GM18526 (cell line): ENCODE data around the gene RPS6KB1.
A peak's percentile ranks its signal among the peaks of the same experiment; 100 is the strongest.

Source experiments
- POLR2A ChIP-seq: IDR thresholded peaks from 3 replicates; pipeline ENCODE4 v1.6.1; 2011; ENCODE audit not compliant: insufficient read length; ENCODE audit errors: extremely low read depth

The RPS6KB1 gene

GRCh38 chr17:59892924-59893675 lies at the start of gene RPS6KB1, which contains the start of gene TUBD1:
TSS of gene RPS6KB1 (plus strand) at chr17:59893121. CDS start at chr17:59893185, 64 bp downstream.
TSS of gene TUBD1 (minus strand) at chr17:59892943. CDS start at chr17:59891002, 1,941 bp downstream.
- TF ChIP-seq POLR2A: peak; percentile 97

DNA sequence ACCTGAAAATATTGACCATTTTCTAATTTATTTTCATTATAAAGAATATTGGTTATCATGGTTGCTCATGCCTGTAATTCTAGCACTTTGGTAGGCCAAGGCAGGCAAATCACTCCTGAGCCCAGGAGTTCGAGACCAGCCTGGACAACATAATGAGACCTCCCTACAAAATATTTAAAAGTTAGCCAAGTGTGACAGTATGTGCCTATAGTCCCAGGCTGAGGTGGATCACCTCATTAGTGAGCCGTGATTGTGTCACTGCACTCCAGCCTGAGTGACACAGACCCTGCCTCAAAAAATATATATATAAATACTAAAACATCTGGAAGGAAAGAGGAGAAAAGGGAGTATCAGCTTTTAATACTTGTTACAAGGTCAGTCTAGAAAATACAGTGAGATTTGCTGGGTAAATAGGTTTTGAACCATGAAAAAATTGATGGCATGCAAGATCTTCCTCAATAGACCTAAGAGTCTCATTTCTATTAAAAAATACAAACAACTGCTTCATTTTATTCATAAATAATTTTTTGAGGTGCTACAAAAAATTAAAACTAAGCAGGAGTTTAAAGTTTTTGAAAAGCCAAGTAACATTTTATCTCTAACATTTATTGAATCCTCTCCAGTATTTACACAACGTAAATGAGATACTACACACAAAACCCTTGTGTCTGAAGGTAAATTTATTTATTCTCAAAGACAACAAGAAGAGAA lies 47.9 kb upstream of the RPS6KB1 start:
- no peak for TF ChIP-seq POLR2A

- peak; percentile 29 for TF ChIP-seq POLR2A
These were observed 47.1 kb upstream of the RPS6KB1 start for GRCh38 chr17:59845595-59846393.

DNA sequence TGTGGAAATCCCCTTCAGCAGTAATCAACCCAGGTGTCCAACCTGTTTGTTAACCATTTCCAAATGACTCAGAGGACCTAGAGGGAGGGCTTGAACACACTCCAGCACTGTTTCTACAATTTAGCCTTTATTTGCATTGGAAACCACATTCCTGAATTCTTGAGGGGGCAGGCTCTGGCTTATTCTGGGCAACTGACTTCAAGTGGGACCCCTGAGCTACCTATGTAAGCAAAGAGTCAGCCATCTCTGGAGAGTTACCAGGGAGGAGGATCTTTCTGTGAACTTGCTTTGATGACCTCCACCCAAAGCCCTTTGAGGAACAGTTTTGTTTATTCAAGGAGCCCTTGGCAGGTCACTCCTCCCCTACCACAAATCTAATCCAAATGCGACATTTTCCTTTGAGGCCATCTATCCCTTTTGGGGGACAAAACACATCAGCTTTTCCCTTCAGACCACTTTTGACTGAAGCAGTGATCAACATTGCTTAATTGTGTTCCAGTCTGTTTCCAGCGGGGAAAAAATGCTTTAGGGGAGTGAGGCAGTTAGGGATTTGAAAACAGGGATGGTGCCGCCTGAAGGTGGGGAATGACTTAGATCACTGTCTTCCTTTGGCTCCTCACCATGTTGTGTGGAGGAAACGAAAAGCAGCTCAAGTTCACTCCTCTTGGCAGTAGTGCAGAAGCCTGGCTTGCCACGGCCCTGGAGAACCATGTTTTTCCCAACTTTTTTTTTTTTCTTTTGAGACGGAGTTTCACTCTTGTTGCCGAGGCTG lies 46.3 kb upstream of the RPS6KB1 start:
- no peak for TF ChIP-seq POLR2A

GRCh38 chr17:59848385-59848668 lies 44.6 kb upstream of the RPS6KB1 start:
- TF ChIP-seq POLR2A: no peak

DNA sequence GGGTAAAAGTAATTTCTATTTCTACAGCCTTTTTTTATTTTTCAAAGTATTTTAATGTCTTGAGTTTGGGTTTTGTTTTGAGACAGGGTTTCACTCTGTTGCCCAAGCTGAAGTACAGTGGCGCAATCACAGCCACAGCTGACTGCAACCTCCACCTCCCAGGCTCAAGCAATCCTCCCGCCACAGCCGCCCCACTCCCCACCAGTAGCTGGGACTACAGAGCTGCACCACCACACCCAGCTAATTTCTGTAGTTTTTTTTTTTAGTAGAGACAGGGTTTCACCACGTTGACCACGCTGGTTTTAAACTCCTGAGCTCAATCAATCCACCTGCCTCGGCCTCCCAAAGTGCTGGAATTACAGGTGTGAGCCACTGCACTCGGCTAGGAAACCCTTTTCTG lies 44.1 kb upstream of the RPS6KB1 start:
- no peak for TF ChIP-seq POLR2A

DNA sequence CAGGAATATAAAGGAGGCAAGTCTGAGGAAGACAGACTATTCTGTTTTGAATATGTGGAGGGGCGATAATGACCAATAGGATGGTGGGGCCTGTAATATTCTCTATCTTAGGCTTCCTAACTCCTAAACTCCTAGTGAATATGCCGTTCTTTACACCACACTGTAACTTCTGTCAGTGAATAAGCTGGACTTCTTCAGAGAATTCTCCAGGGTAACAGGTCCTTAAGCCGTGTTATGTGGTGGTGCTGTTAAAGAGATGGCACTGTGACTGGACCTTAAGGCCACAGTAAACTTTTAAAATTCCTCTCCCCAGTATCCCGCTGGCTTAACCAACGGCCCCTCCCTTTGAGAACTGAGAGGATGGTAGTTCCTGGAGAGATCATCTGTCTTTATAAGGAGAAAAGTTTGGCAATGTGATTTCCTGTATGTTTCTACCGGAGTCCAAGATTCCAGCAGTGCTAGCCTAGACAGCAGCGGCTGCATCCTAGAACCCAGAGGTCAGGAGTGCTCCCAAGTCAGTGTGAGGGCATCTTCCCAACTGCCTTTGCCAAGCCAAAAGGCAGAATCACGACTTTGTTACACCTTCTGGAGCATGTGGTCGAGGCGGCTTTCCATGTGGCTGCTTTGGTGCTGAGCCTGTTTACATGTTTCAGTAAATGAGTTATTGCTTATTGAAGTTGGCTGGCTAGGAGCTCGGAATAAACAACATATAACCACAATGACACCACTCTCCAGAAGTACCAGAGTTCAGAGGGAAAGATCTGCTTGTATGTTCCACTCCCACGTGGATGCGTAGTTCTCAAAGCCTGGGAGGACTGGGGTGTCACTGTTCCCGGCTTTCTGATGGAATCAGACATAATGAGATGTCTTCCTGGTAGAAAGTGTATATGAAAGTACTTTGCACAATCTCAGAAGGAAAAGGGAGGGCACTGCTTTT lies 41.2 kb upstream of the RPS6KB1 start:
- no peak for TF ChIP-seq POLR2A

GRCh38 chr17:59853168-59853918 lies 39.6 kb upstream of the RPS6KB1 start:
- TF ChIP-seq POLR2A: no peak

DNA sequence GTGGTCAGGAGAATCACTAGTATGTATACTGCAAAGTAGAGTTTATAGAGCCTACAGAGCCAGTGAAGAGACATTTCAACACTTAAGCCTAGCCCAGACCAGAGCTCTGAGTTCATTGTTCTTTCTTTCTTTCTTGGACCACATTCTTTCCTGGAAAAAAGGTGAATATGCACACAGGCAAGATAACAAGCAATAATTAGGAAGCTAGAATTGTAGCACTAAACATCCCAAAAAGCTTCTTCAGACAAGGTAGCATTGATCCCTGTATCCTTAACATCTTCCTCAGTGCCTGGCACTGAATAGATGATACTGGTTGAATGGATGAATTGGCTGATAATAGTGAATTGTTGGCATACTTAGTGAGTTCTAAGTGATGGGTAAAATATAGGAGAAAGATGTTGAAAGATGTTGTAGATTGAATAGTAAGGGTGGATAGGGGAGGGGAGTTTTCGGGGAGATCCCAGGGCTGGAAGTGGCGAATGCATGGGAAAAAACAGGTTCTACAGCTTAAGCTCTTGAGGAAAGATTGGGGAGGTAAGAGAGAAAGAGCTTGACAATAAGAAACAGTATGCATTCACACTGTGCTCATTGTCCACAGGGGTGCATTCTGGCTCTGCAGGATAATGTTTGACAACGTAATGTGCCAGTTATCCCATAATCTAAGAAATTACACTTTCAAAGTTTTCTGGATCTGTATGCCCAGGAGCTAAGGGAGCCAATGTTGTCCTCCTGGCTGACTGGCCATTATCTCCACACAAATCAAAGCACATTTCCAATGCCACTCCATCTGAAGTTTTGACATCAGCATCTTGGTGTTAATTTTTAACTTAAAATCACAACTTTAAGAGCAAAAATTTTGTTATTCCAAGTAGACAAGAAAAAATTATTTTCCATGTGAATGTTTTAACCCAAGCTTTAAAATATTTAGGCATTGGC lies 35.8 kb upstream of the RPS6KB1 start:
- TF ChIP-seq POLR2A: no peak

GRCh38 chr17:59858167-59858816 lies 34.6 kb upstream of the RPS6KB1 start:
- TF ChIP-seq POLR2A: no peak

- no peak for TF ChIP-seq POLR2A
These were observed 34.0 kb upstream of the RPS6KB1 start for GRCh38 chr17:59858932-59859331.
